ENCODE measurements around the gene OR8S1.
"Not testable (repeated sequence)": the region's sequence is repeated elsewhere in the genome, so short reads cannot be mapped to it uniquely, and the experiment has no call there.

OR8S1 gene

DNA sequence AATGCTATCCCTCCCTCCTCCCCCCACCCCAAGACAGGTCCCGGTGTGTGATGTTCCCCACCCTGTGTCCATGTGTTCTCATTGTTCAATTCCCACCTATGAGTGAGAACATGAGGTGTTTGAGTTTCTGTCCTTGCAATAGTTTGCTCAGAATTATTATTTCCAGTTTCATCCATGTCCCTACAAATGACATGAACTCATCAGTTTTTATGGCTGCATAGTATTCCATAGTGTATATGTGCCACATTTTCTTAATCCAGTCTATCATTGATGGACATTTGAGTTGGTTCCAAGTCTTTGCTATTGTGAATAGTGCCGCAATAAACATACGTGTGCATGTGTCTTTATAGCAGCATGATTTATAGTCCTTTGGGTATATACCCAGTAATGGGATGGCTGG, 21.6 kb downstream of the OR8S1 start:
- DNase-seq, result not testable (repeated sequence)
- in situ Hi-C loops (cut with MboI; ENCODE audit: low pct_unique_long_range_greater_than_20kb, low sequenced_read_pairs), result loop anchor here (25.0 kb wide), 1 partner anchor 90 kb away; no protein-coding TSS in a partner anchor

DNA sequence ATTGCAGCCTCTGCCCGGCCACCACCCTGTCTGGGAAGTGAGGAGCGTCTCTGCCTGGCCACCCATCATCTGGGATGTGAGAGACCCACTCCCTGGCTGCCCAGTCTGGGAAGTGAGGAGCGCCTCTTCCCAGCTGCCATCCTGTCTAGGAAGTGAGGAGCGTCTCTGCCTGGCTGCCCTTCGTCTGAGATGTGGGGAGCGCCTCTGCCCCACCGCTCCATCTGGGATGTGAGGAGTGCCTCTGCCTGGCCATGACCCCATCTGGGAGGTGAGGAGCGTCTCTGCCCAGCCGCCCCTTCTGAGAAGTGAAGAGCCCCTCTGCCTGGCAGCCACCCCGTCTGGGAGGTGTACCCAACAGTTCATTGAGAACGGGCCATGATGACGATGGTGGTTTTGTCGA, 26.2 kb downstream of the OR8S1 start:
- DNase-seq; in situ Hi-C loops (cut with MboI; ENCODE audit: low pct_unique_long_range_greater_than_20kb, low sequenced_read_pairs): not testable (repeated sequence)

DNA sequence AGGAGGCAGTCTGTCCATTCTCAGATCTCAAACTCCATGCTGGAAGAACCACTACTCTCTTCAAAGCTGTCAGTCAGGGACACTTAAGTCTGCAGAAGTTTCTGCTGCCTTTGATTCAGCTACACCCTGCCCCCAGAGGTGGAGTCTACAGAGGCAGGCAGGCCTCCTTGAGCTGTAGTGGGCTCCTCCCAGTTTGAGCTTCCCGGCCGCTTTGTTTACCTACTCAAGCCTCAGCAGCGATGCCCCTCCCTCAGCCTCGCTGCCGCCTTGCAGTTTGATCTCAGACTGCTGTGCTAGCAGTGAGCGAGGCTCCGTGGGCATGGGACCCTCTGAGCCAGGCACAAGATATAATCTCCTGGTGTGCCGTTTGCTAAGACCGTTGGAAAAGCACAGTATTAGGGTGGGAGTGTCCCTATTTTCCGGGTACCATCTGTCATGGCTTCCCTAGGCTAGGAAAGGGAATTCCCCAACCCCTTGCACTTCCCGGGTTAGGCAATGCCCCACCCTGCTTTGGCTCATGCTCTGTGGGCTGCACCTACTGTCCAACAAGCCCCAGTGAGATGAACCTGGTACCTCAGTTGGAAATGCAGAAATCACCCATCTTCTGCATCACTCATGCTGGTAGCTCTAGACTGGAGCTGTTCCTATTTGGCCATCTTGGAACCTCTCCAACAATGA, 28.4 kb downstream of the OR8S1 start:
- DNase-seq; in situ Hi-C loops (cut with MboI; ENCODE audit: low pct_unique_long_range_greater_than_20kb, low sequenced_read_pairs): not testable (repeated sequence)

DNA sequence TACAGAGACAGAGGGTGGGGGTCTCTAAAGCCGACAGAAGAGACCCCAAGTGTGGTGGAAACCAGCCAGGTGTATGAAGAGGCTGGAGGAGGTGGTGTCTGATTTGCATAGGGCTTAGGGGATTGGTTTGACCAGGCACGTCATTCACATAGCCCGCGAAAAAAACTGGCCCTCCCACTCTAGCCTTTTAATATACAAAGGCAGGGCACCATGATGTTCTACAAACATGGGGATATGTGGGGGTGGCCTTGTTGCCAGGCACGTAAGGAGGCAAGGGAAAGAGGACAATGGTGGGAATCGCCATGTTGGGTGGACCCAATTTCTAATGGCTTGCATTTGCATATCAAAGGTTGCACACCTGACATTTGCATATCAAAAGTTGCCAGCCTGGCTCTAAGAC, 31.2 kb downstream of the OR8S1 start:
- in situ Hi-C loops (cut with MboI; ENCODE audit: low pct_unique_long_range_greater_than_20kb, low sequenced_read_pairs), result no loop called here
- no peak for DNase-seq

DNA sequence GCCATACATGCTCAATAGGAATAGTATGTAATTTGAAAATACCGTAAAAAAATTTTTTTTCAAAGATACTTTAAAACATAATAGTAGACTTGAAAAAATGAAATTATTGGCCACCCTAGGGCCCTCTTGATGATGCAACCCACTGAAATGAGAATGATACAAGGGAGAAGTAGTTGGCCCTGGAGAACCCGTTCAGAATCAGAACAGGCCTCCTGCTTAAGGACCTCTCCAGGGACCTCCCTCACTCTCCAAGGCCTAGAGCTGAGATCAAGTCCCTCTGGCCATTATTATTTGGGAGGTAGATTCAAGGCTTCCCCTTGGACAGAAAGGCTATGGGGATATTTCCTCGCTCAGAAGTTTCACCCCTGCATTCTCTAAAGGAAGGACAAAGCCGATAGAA, 32.5 kb downstream of the OR8S1 start:
- in situ Hi-C loops (cut with MboI; ENCODE audit: low pct_unique_long_range_greater_than_20kb, low sequenced_read_pairs), result no loop called here
- DNase-seq, result no peak

DNA sequence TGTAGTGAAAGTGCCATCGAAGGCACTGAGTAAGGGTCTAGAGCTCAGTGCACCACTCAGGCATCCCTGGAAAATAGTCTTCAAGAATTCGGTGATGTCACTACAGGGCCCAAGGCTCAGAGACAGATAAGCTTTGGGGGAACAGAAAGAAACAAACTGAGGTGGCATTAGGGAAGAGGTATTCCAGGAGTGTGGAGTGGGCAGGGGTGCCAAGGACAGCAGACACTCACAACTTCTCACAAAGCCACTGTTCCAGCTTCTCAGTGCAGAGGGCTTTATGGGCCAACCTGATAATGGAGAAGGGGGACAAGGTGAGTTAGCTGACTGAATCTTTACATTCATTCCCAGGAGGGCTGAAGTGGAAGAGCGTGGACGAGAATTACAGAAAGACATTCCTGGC, 42.3 kb downstream of the OR8S1 start:
- DNase-seq, result no peak
- in situ Hi-C loops (cut with MboI; ENCODE audit: low pct_unique_long_range_greater_than_20kb, low sequenced_read_pairs), result no loop called here

DNA sequence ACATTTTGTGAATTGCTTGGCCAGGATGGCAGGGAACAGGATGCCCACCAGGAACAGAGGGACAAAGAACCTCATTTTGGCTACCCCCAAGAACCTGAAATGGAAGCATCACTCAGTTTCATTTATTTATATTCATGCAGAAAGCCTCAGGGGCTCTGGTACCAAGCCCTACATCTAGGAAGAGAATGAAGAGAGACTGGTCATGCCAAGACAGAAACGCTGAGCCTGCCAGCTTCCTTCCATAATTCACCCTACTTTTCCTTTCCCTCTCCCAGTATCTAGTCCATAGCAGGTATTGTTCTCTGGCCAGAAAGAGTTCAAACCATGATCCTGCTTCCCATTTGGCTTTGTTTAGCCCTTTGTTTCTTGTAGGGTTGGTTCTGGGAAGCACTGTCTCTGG, 44.5 kb downstream of the OR8S1 start, which contains the start of gene LALBA:
LALBA (minus strand) TSS at position 101 of the 400 bp plus-strand sequence; CDS start at position 75, 26 bp downstream.
- in situ Hi-C loops (cut with MboI; ENCODE audit: low pct_unique_long_range_greater_than_20kb, low sequenced_read_pairs), result no loop called here
- DNase-seq, result no peak

DNA sequence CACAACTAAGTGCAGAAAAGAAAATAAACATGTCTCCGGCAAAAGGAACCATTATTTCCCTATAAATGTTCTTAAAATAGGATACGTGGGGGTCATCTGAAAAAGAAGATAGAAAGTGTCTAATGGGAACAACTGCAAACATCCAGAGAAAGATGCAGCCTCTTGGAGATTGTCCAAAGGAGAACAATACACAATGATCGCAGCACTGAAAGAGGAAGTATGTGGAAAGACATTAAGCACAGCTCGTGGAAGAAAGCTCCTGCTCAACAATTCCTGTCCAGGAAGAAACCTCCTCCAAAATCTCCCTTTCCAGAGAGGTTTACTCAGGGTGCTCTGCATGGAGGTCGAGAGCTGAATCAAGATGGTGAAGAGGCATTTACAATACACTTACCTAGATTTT, 46.9 kb downstream of the OR8S1 start:
- in situ Hi-C loops (cut with MboI; ENCODE audit: low pct_unique_long_range_greater_than_20kb, low sequenced_read_pairs), result no loop called here
- DNase-seq, result peak; percentile 37

Measured in KBM-7 (cell line).